ENCODE measurements around the gene JDP2. TPM values are rescaled to one million over a fixed set of nuclear protein-coding genes. Genes with fewer than 3 reads are reported as not detected.

Gene JDP2
- total RNA-seq, 4 donors from 2014 or later, result 82.3 to 147 (median 106) TPM

DNA sequence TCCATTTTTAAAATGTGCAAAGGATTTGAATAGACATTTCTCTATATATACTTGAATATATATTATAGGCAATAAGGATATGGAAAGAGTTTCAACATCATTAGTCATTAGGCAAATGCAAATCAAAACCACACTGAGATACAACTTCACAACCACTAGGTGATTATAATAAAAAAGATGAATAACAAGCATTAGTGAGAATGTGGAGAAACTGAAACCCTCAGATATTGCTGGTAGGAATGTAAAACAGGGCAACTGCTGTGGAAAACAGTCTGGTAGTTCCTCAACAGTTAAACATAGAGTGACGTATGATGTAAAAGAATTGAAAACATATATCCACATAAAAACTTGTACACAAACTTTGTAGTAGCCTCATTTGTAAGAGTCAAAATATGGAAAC is 82.7 kb downstream of the JDP2 start:
- peaks cover 0 to 5% (median under 1%) of the 10 kb centered on the region in 4 donors for H3K4me1 ChIP-seq
- TF ChIP-seq, protein P1, sequence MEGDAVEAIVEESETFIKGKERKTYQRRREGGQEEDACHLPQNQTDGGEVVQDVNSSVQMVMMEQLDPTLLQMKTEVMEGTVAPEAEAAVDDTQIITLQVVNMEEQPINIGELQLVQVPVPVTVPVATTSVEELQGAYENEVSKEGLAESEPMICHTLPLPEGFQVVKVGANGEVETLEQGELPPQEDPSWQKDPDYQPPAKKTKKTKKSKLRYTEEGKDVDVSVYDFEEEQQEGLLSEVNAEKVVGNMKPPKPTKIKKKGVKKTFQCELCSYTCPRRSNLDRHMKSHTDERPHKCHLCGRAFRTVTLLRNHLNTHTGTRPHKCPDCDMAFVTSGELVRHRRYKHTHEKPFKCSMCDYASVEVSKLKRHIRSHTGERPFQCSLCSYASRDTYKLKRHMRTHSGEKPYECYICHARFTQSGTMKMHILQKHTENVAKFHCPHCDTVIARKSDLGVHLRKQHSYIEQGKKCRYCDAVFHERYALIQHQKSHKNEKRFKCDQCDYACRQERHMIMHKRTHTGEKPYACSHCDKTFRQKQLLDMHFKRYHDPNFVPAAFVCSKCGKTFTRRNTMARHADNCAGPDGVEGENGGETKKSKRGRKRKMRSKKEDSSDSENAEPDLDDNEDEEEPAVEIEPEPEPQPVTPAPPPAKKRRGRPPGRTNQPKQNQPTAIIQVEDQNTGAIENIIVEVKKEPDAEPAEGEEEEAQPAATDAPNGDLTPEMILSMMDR (IDR thresholded peaks at IDR 0.05), result no peak
- TF ChIP-seq EP300 (IDR thresholded peaks at IDR 0.05) (no peak), POLR2A (IDR thresholded peaks at IDR 0.05) (no peak)
- no peaks in the 10 kb centered on the region for H3K27me3 ChIP-seq
- H3K27ac ChIP-seq, result no peak overlapping the region
- no peak overlapping the region for H3K4me3 ChIP-seq
- H3K36me3 ChIP-seq, result no peaks in the 10 kb centered on the region
- 80 to 86% methylated on average over 1 of the region's 1 CpG for WGBS, 2 donors
- peaks cover 0 to 24% (median 4%) of the 10 kb centered on the region in 4 donors for H3K9me3 ChIP-seq
- no peak for DNase-seq (ENCODE audit: low spot score in 2 of 2)

DNA sequence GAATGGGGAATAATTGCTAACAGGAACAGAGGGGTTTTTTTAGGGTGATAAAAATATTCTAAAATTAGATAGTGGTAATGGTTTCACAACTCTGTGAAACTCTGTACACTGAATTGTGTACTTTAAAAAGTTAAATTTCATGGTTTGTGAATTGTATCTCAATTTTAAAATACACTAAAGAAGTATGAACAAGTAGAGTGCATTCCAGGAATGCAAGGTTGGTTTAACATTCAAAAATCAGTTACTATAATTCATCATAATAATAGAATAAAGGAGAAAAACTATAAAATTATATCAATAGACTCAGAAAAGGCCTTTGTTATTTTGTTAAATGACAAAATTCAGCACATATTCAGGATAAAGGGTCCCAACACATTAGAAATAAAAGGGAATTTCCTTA is 83.4 kb downstream of the JDP2 start:
- Histone ChIP-seq H3K4me3 (no peak overlapping the region), H3K9me3 (peaks cover 0 to 24% (median 4%) of the 10 kb centered on the region in 4 donors), H3K27me3 (no peaks in the 10 kb centered on the region), H3K36me3 (no peaks in the 10 kb centered on the region), H3K27ac (no peak overlapping the region), H3K4me1 (peaks cover 0 to 11% (median 3%) of the 10 kb centered on the region in 4 donors)
- DNase-seq (ENCODE audit: low spot score in 2 of 2), result no peak
- TF ChIP-seq, protein P1 (IDR thresholded peaks at IDR 0.05), result no peak
- TF ChIP-seq EP300 (IDR thresholded peaks at IDR 0.05) (no peak), POLR2A (IDR thresholded peaks at IDR 0.05) (no peak)

DNA sequence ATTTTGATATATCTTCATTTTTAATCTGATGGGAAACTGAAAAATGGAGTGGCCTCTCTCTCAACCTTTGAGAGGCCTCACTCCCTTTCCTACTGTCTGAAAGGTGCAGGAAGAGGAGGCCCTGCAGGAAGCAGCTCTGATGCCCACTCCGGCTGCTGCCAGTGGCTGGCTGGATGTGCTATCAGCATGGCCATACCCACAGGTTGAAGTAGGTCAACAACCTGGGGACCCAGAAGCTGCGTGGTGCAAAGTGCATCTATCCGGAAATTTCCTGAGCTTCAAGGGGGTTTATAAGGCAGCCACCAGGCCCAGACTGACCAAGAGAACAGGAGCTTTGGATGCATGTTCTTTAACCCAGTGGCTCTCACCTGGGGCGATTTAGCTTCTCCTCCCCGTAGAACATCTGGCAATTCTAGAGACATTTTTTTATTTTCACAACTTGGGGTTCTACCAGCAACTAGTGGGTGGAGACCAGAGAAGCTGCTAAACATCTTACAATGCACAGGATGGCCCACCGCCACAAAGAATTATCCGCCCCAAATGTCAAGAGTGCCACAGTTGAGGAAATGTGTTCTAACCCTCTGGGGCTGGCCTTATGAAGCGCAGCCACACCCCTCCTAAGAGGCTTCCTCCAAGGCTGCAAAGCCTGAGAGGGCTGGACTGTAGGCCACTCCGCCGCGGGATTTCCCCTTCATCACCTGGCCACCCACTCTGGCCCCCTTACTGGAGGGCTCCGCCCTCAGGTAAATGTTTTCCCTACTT is 86.3 kb downstream of the JDP2 start:
- 88 to 94% methylated on average over 12 of the region's 12 CpGs for WGBS, 2 donors
- Histone ChIP-seq H3K9me3 (peaks cover 0 to 16% (median 0%) of the 10 kb centered on the region in 4 donors), H3K27ac (no peak overlapping the region), H3K27me3 (no peaks in the 10 kb centered on the region), H3K4me1 (peaks cover 0 to 11% (median 3%) of the 10 kb centered on the region in 4 donors), H3K36me3 (no peaks in the 10 kb centered on the region), H3K4me3 (peak overlapping the region in 1 of 4 donors; percentile 35)
- TF ChIP-seq, protein P1 (IDR thresholded peaks at IDR 0.05), result no peak
- no peak for DNase-seq (ENCODE audit: low spot score in 2 of 2)

DNA sequence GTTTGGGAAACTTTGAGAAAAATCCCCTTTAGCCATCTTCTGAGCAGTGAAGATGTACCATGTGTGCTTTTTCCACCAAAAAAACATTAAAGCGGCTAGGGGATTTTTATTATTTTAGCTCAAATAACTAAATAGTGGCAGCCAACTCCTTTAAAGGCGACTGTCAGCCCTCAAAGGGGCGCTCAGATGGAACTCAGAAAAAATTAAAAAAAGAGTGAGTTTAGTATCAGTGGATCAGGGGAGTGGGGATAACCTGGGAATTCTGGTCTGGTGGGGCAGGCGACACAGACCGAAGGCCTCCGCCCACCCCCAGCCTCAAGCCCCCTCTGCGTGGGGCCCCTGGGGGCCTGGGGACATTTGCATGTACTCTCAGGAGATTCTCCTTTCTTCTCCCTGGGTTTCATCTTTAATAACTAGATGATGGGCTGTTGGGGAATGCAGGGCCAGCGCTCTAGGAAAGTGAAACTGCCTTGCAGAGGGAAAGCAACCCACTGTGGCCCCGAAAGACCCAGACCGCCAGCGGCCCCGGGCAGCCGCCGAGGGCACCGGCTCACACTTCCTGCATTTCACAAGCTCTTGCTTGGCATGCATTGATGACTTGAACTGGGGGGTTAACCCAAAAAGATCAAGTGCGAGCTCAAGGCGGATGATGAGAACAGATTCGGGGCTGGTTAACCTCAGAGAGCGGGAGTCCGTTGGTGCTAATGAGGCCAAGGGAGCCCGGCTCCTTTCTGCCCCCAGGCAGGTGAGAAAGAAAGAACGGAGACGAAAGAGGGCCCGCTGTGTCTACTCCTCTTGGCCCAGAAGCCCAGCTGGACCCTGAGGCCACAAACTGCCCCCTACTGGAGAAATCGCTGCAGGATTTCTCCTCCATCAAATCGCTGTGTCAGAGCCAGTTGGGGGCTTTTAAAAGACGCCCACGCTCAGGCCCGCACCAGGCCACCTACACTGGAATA is 87.1 kb downstream of the JDP2 start:
- peak overlapping the region in 2 of 4 donors; percentile 42 to 50 for H3K27ac ChIP-seq
- WGBS, 2 donors, result 29 to 44% methylated on average over 29 of the region's 29 CpGs
- H3K4me1 ChIP-seq, result peaks cover 0 to 11% (median 3%) of the 10 kb centered on the region in 4 donors
- H3K9me3 ChIP-seq, result peaks cover 0 to 16% (median 0%) of the 10 kb centered on the region in 4 donors
- no peak for DNase-seq (ENCODE audit: low spot score in 2 of 2)
- peak overlapping the region; percentile 24 to 47 (median 34) for H3K4me3 ChIP-seq
- H3K36me3 ChIP-seq, result no peaks in the 10 kb centered on the region
- TF ChIP-seq, protein P1 (IDR thresholded peaks at IDR 0.05), result peak in 3 of 5 experiments; percentile 16 to 42 (median 25)
- TF ChIP-seq POLR2A (IDR thresholded peaks at IDR 0.05), result no peak
- no peak for TF ChIP-seq EP300 (IDR thresholded peaks at IDR 0.05)
- H3K27me3 ChIP-seq, result no peaks in the 10 kb centered on the region
